HFFc6 (cell line): Measurements from ENCODE around the gene AHNAK. TPM values are rescaled to one million over a fixed set of nuclear protein-coding genes. Genes with fewer than 3 reads are reported as not detected.
A peak's percentile ranks its signal among the peaks of the same experiment; 100 is the strongest.

Experiments used
- DNase-seq: peaks from one replicate; pipeline ENCODE4 v3.0.0-alpha.2; 2018
- H3K27ac Mint-ChIP-seq: 2 replicates; pipeline ENCODE4 v1.8.0; 2020; ENCODE audit warnings: mild to moderate bottlenecking, mixed read lengths
- H3K27me3 Mint-ChIP-seq: 2 replicates; pipeline ENCODE4 v1.8.0; 2021; ENCODE audit warnings: mild to moderate bottlenecking, moderate library complexity, mixed read lengths; ENCODE audit not compliant: insufficient read depth
- H3K36me3 Mint-ChIP-seq: 2 replicates; pipeline ENCODE4 v1.8.0; 2021; ENCODE audit warnings: low read depth, mixed read lengths
- H3K4me1 Mint-ChIP-seq: 2 replicates; pipeline ENCODE4 v1.8.0; 2020; ENCODE audit warnings: low read depth, mixed read lengths
- H3K4me3 Mint-ChIP-seq: 2 replicates; pipeline ENCODE4 v1.8.0; 2020; ENCODE audit warnings: mild to moderate bottlenecking, moderate library complexity, mixed read lengths
- H3K9me3 Mint-ChIP-seq: 2 replicates; pipeline ENCODE4 v1.8.0; 2020; ENCODE audit warnings: mild to moderate bottlenecking, mixed read lengths
- CTCF ChIP-seq: fragments of 200-600 bp; sonication (generic); IDR thresholded peaks from 2 replicates; pipeline ENCODE4 v1.5.0; 2021; ENCODE audit warnings: antibody characterized with exemption, mild to moderate bottlenecking
- total RNA-seq, 6 experiments: library from RNA; stranded (reverse); fragmentation: NEBNext Ultra II Directional; extraction: Animal tissue kit (Norgen Biotek cat#: 25700); gene quantifications; 2 replicates in 1 of 6; 3 replicates in 5 of 6; pipeline ENCODE4 v1.2.3, GENCODE V29; 2021

Gene AHNAK
- total RNA-seq, 6 experiments from 2014 or later: 426 to 589 (median 452) TPM

GRCh38 chr11:62394825-62395538, 151.6 kb downstream of the AHNAK start:
- H3K27ac Mint-ChIP-seq: peak overlapping the region; percentile 38; the same call in 1 of the 2 replicates
- peaks cover 33% of the 10 kb centered on the region for H3K4me1 Mint-ChIP-seq
- peak; percentile 89 for TF ChIP-seq CTCF
- no peaks in the 10 kb centered on the region for H3K36me3 Mint-ChIP-seq
- H3K4me3 Mint-ChIP-seq: peak overlapping the region; percentile 90
- H3K27me3 Mint-ChIP-seq: peaks cover 7% of the 10 kb centered on the region
- peak; percentile 76 for DNase-seq
- no peaks in the 10 kb centered on the region for H3K9me3 Mint-ChIP-seq

- no peak overlapping the region for H3K27ac Mint-ChIP-seq
- H3K36me3 Mint-ChIP-seq: no peaks in the 10 kb centered on the region
- TF ChIP-seq CTCF: no peak
- peaks cover 18% of the 10 kb centered on the region for H3K27me3 Mint-ChIP-seq
- no peak for DNase-seq
- no peak overlapping the region for H3K4me3 Mint-ChIP-seq
- no peaks in the 10 kb centered on the region for H3K9me3 Mint-ChIP-seq
- peaks cover 22% of the 10 kb centered on the region for H3K4me1 Mint-ChIP-seq
Measured at GRCh38 chr11:62393735-62394134, 152.9 kb downstream of the AHNAK start.

GRCh38 chr11:62393061-62393611, 153.5 kb downstream of the AHNAK start:
- Mint-ChIP-seq H3K27ac (no peak overlapping the region), H3K4me3 (no peak overlapping the region), H3K27me3 (peaks cover 19% of the 10 kb centered on the region), H3K4me1 (peaks cover 16% of the 10 kb centered on the region), H3K9me3 (no peaks in the 10 kb centered on the region), H3K36me3 (no peaks in the 10 kb centered on the region)
- TF ChIP-seq CTCF: peak; percentile 55; the same call in 1 of the 2 replicates
- DNase-seq: no peak

GRCh38 chr11:62392506-62392905, 154.1 kb downstream of the AHNAK start:
- Mint-ChIP-seq H3K36me3 (no peaks in the 10 kb centered on the region), H3K27ac (no peak overlapping the region), H3K9me3 (no peaks in the 10 kb centered on the region), H3K4me1 (peaks cover 15% of the 10 kb centered on the region), H3K27me3 (peaks cover 25% of the 10 kb centered on the region), H3K4me3 (no peak overlapping the region)
- no peak for DNase-seq
- no peak for TF ChIP-seq CTCF

GRCh38 chr11:62391642-62392425, 154.8 kb downstream of the AHNAK start:
- no peak for DNase-seq
- Mint-ChIP-seq H3K4me3 (no peak overlapping the region), H3K27ac (no peak overlapping the region), H3K27me3 (peaks cover 27% of the 10 kb centered on the region), H3K36me3 (no peaks in the 10 kb centered on the region), H3K4me1 (peaks cover 15% of the 10 kb centered on the region), H3K9me3 (no peaks in the 10 kb centered on the region)
- peak; percentile 39 for TF ChIP-seq CTCF
